CD4-positive, alpha-beta T cell treated with Interleukin-1 beta for 1 hour (primary cell): ENCODE measurements around the gene SH3BGR.
"Not testable (repeated sequence)": the region's sequence is repeated elsewhere in the genome, so short reads cannot be mapped to it uniquely, and the experiment has no call there.

Experiments used
- DNase-seq, 2 donors: peaks; one replicate each; pipeline ENCODE4 v3.0.0-alpha.2; 2020 to 2022

The SH3BGR gene

GRCh38 chr21:39451332-39452206, at the start of gene SH3BGR:
Gene SH3BGR, plus strand, starts transcription at chr21:39451970. Its CDS starts 127 bp downstream, at chr21:39452097.
- DNase-seq: no peak

- no peak for DNase-seq
These were observed 45.7 kb upstream of the SH3BGR start for GRCh38 chr21:39406065-39406464.

- DNase-seq: not testable (repeated sequence)
These were observed 32.6 kb upstream of the SH3BGR start for GRCh38 chr21:39419204-39419603.

GRCh38 chr21:39422527-39423241, 29.1 kb upstream of the SH3BGR start:
- no peak for DNase-seq

GRCh38 chr21:39429445-39429844, 22.3 kb upstream of the SH3BGR start:
- no peak for DNase-seq

GRCh38 chr21:39430016-39430415, 21.8 kb upstream of the SH3BGR start:
- no peak for DNase-seq

- no peak for DNase-seq
These were observed 21.3 kb upstream of the SH3BGR start for GRCh38 chr21:39430457-39430856.

GRCh38 chr21:39430954-39431353, 20.8 kb upstream of the SH3BGR start:
- DNase-seq: no peak

- DNase-seq: no peak
These were observed 16.8 kb upstream of the SH3BGR start for GRCh38 chr21:39434950-39435349.

GRCh38 chr21:39439232-39439631, 12.5 kb upstream of the SH3BGR start:
- DNase-seq: no peak

GRCh38 chr21:39441502-39442475, 10.0 kb upstream of the SH3BGR start:
- peak; percentile 38 to 40 for DNase-seq

- no peak for DNase-seq
These were observed 7.2 kb upstream of the SH3BGR start for GRCh38 chr21:39444421-39445180.

GRCh38 chr21:39445321-39446269, 6.2 kb upstream of the SH3BGR start, which contains the start of gene LCA5L:
Gene LCA5L, minus strand, starts transcription at chr21:39445778. Its CDS starts 17,285 bp downstream, at chr21:39428493.
- peak; percentile 93 for DNase-seq

GRCh38 chr21:39447264-39447663, 4.5 kb upstream of the SH3BGR start:
- no peak for DNase-seq

GRCh38 chr21:39452207-39452969, 618 bp downstream of the SH3BGR start:
- no peak for DNase-seq

- DNase-seq: no peak
These were observed 1.2 kb downstream of the SH3BGR start for GRCh38 chr21:39452970-39453342.

- no peak for DNase-seq
These were observed 1.9 kb downstream of the SH3BGR start for GRCh38 chr21:39453571-39454179.

GRCh38 chr21:39454949-39455668, 3.3 kb downstream of the SH3BGR start:
- no peak for DNase-seq

- DNase-seq: no peak
These were observed 4.9 kb downstream of the SH3BGR start for GRCh38 chr21:39456665-39457064.
